Nephron (organoid): Measurements from ENCODE around the gene GALNT16.

Experiments used
- H3K27ac Mint-ChIP-seq, 3 experiments: 2 replicates each; pipeline ENCODE4 v1.8.0; 2020; ENCODE audit warnings: mixed read lengths in 3 of 3, mild to moderate bottlenecking in 2 of 3, moderate library complexity in 1 of 3
- H3K27me3 Mint-ChIP-seq: 2 replicates; pipeline ENCODE4 v1.8.0; 2021; ENCODE audit warnings: low read depth, mild to moderate bottlenecking, moderate library complexity, mixed read lengths
- H3K36me3 Mint-ChIP-seq: 2 replicates; pipeline ENCODE4 v1.8.0; 2020; ENCODE audit warnings: low read depth, mixed read lengths
- H3K4me1 Mint-ChIP-seq: 2 replicates; pipeline ENCODE4 v1.8.0; 2020; ENCODE audit warnings: mixed read lengths
- H3K4me3 Mint-ChIP-seq, 3 experiments: 2 replicates each; pipeline ENCODE4 v1.8.0; 2020; ENCODE audit warnings: mild to moderate bottlenecking in 3 of 3, mixed read lengths in 3 of 3, moderate library complexity in 2 of 3
- H3K9me3 Mint-ChIP-seq: 2 replicates; pipeline ENCODE4 v1.8.0; 2020; ENCODE audit warnings: mixed read lengths
- CTCF ChIP-seq, 3 experiments: fragments of 200-600 bp; sonication (generic); IDR thresholded peaks; one replicate each; pipeline ENCODE4 v1.5.0; 2021; ENCODE audit warnings: antibody characterized with exemption in 3 of 3; ENCODE audit not compliant: unreplicated experiment in 3 of 3

GALNT16 gene

GRCh38 chr14:69317102-69317755, 57.3 kb downstream of the GALNT16 start:
- no peak for TF ChIP-seq CTCF (IDR thresholded peaks at IDR 0.05; ENCODE audit: unreplicated experiment in 3 of 3)
- Mint-ChIP-seq H3K9me3 (no peaks in the 10 kb centered on the region), H3K4me1 (peaks cover 22% of the 10 kb centered on the region), H3K36me3 (no peaks in the 10 kb centered on the region), H3K4me3 (no peak overlapping the region), H3K27ac (no peak overlapping the region), H3K27me3 (peaks cover 5% of the 10 kb centered on the region)

- Mint-ChIP-seq H3K27me3 (peaks cover 5% of the 10 kb centered on the region), H3K4me3 (no peak overlapping the region), H3K27ac (no peak overlapping the region), H3K9me3 (no peaks in the 10 kb centered on the region), H3K4me1 (peaks cover 22% of the 10 kb centered on the region), H3K36me3 (no peaks in the 10 kb centered on the region)
- TF ChIP-seq CTCF (IDR thresholded peaks at IDR 0.05; ENCODE audit: unreplicated experiment in 3 of 3) = no peak
Measured at GRCh38 chr14:69317780-69318179, 57.8 kb downstream of the GALNT16 start.

GRCh38 chr14:69318241-69318640, 58.3 kb downstream of the GALNT16 start:
- no peak overlapping the region for H3K4me3 Mint-ChIP-seq
- no peaks in the 10 kb centered on the region for H3K9me3 Mint-ChIP-seq
- no peak for TF ChIP-seq CTCF (IDR thresholded peaks at IDR 0.05; ENCODE audit: unreplicated experiment in 3 of 3)
- peaks cover 5% of the 10 kb centered on the region for H3K27me3 Mint-ChIP-seq
- peaks cover 22% of the 10 kb centered on the region for H3K4me1 Mint-ChIP-seq
- H3K36me3 Mint-ChIP-seq = no peaks in the 10 kb centered on the region
- H3K27ac Mint-ChIP-seq = no peak overlapping the region

- Mint-ChIP-seq H3K9me3 (no peaks in the 10 kb centered on the region), H3K4me1 (peaks cover 29% of the 10 kb centered on the region), H3K4me3 (no peak overlapping the region), H3K27me3 (peaks cover 5% of the 10 kb centered on the region), H3K27ac (no peak overlapping the region), H3K36me3 (no peaks in the 10 kb centered on the region)
- TF ChIP-seq CTCF (IDR thresholded peaks at IDR 0.05; ENCODE audit: unreplicated experiment in 3 of 3) = no peak
Measured at GRCh38 chr14:69318901-69319475, 59.0 kb downstream of the GALNT16 start.

GRCh38 chr14:69319911-69320310, 60.0 kb downstream of the GALNT16 start:
- no peak overlapping the region for H3K4me3 Mint-ChIP-seq
- H3K9me3 Mint-ChIP-seq = no peaks in the 10 kb centered on the region
- no peak overlapping the region for H3K27ac Mint-ChIP-seq
- peaks cover 29% of the 10 kb centered on the region for H3K4me1 Mint-ChIP-seq
- no peak for TF ChIP-seq CTCF (IDR thresholded peaks at IDR 0.05; ENCODE audit: unreplicated experiment in 3 of 3)
- H3K27me3 Mint-ChIP-seq = peaks cover 5% of the 10 kb centered on the region
- no peaks in the 10 kb centered on the region for H3K36me3 Mint-ChIP-seq
